Measurements from ENCODE around the gene MICU1. TPM values are rescaled to one million over a fixed set of nuclear protein-coding genes. Genes with fewer than 3 reads are reported as not detected.
"Not testable (repeated sequence)": the region's sequence is repeated elsewhere in the genome, so short reads cannot be mapped to it uniquely, and the experiment has no call there.

MICU1 gene
- total RNA-seq, 4 donors from 2014 or later: 31.7 to 82.5 (median 37.1) TPM

- Histone ChIP-seq H3K4me3 (no peak overlapping the region), H3K4me1 (no peaks in the 10 kb centered on the region), H3K9me3 (no peaks in the 10 kb centered on the region), H3K27me3 (no peaks in the 10 kb centered on the region), H3K36me3 (no peaks in the 10 kb centered on the region), H3K27ac (no peak overlapping the region)
- no peak for DNase-seq
- TF ChIP-seq CTCF (IDR thresholded peaks at IDR 0.05): no peak
- TF ChIP-seq POLR2A (IDR thresholded peaks at IDR 0.05): no peak
Measured at GRCh38 chr10:72653383-72654096, 27.7 kb upstream of the MICU1 start.

- Histone ChIP-seq H3K4me1 (no peaks in the 10 kb centered on the region), H3K4me3 (no peak overlapping the region), H3K27me3 (no peaks in the 10 kb centered on the region), H3K27ac (no peak overlapping the region), H3K9me3 (no peaks in the 10 kb centered on the region), H3K36me3 (no peaks in the 10 kb centered on the region)
- TF ChIP-seq CTCF (IDR thresholded peaks at IDR 0.05): no peak
- TF ChIP-seq POLR2A (IDR thresholded peaks at IDR 0.05): no peak
- DNase-seq: no peak
Measured at GRCh38 chr10:72649291-72649690, 23.4 kb upstream of the MICU1 start.

GRCh38 chr10:72648301-72648700 lies 22.4 kb upstream of the MICU1 start:
- H3K27me3 ChIP-seq: no peaks in the 10 kb centered on the region
- no peaks in the 10 kb centered on the region for H3K9me3 ChIP-seq
- H3K36me3 ChIP-seq: no peaks in the 10 kb centered on the region
- DNase-seq: no peak
- no peak overlapping the region for H3K4me3 ChIP-seq
- no peaks in the 10 kb centered on the region for H3K4me1 ChIP-seq
- TF ChIP-seq CTCF (IDR thresholded peaks at IDR 0.05): no peak
- no peak for TF ChIP-seq POLR2A (IDR thresholded peaks at IDR 0.05)
- H3K27ac ChIP-seq: no peak overlapping the region

GRCh38 chr10:72646971-72647370 lies 21.1 kb upstream of the MICU1 start:
- not testable (repeated sequence) for H3K9me3 ChIP-seq, H3K4me3 ChIP-seq, DNase-seq, H3K27ac ChIP-seq, H3K27me3 ChIP-seq, H3K36me3 ChIP-seq, H3K4me1 ChIP-seq

- Histone ChIP-seq H3K27me3 (no peaks in the 10 kb centered on the region), H3K4me1 (no peaks in the 10 kb centered on the region), H3K27ac (no peak overlapping the region), H3K36me3 (no peaks in the 10 kb centered on the region), H3K9me3 (no peaks in the 10 kb centered on the region), H3K4me3 (no peak overlapping the region)
- no peak for DNase-seq
- no peak for TF ChIP-seq CTCF (IDR thresholded peaks at IDR 0.05)
- TF ChIP-seq POLR2A (IDR thresholded peaks at IDR 0.05): no peak
Measured at GRCh38 chr10:72645263-72645858, 19.5 kb upstream of the MICU1 start.

- Histone ChIP-seq H3K27me3 (no peaks in the 10 kb centered on the region), H3K4me3 (no peak overlapping the region), H3K9me3 (no peaks in the 10 kb centered on the region), H3K27ac (no peak overlapping the region), H3K4me1 (no peaks in the 10 kb centered on the region), H3K36me3 (no peaks in the 10 kb centered on the region)
- no peak for DNase-seq
- TF ChIP-seq CTCF (IDR thresholded peaks at IDR 0.05): no peak
- TF ChIP-seq POLR2A (IDR thresholded peaks at IDR 0.05): no peak
Measured at GRCh38 chr10:72642318-72642717, 16.4 kb upstream of the MICU1 start.
